SK-N-SH (cell line): ENCODE measurements around the gene RASGEF1C. TPM values are rescaled to one million over a fixed set of nuclear protein-coding genes. Genes with fewer than 3 reads are reported as not detected.

ENCODE experiments used
- CTCF ChIA-PET: fragments of 300-600, 350-600 bp; formaldehyde crosslinking; extraction: SDS; loops from one replicate; lab custom pipeline; 2021; lab: Yijun Ruan, JAX
- POLR2A ChIA-PET: fragments of 350-600 bp; sonication (Branson Sonifier 250); formaldehyde crosslinking; extraction: SDS; loops from one replicate; lab custom pipeline; 2020; ENCODE audit warnings: antibody characterized with exemption, inconsistent platforms; lab: Yijun Ruan, JAX
- DNase-seq: peaks from one replicate; pipeline ENCODE4 v3.0.0; 2012
- H2AFZ ChIP-seq: fragments of 200-600 bp; sonication (generic); 2 replicates; pipeline ENCODE4 v1.8.1; 2016; ENCODE audit warnings: antibody characterized with exemption, mild to moderate bottlenecking, low read depth
- H3F3A ChIP-seq: fragments of 200-600 bp; sonication (generic); replicated peaks from 2 replicates; pipeline ENCODE3; 2016; ENCODE audit warnings: antibody characterized with exemption, mild to moderate bottlenecking; ENCODE audit not compliant: insufficient read depth
- H3K27ac ChIP-seq, 2 experiments: fragments of 200-500 bp in 1 of 2; fragments of 200-600 bp in 1 of 2; sonication (Bioruptor generic) in 1 of 2; sonication (generic), shearing (Covaris generic) in 1 of 2; 2 replicates each; pipeline versions ENCODE4 v1.5.1 to v1.6.1; 2014 to 2016; ENCODE audit warnings: low read depth in 2 of 2, inconsistent platforms in 1 of 2, low read length in 1 of 2, mild to moderate bottlenecking in 1 of 2, mixed read lengths in 1 of 2
- H3K27me3 ChIP-seq: fragments of 200-600 bp; sonication (generic), shearing (Covaris generic); 2 replicates; pipeline ENCODE4 v1.6.1; 2016; ENCODE audit warnings: mixed run types; ENCODE audit not compliant: insufficient read depth
- H3K36me3 ChIP-seq, 2 experiments: fragments of 200-500 bp in 1 of 2; fragments of 200-600 bp in 1 of 2; sonication (Bioruptor generic) in 1 of 2; sonication (generic) in 1 of 2; replicated peaks in 1 of 2; 2 replicates each; pipeline versions ENCODE3 to v1.5.1; 2014 to 2016; ENCODE audit warnings: low read length in 1 of 2, mild to moderate bottlenecking in 1 of 2; ENCODE audit not compliant: insufficient read depth in 2 of 2, control insufficient read depth in 1 of 2
- H3K4me1 ChIP-seq, 2 experiments: fragments of 200-500 bp in 1 of 2; fragments of 200-600 bp in 1 of 2; sonication (Bioruptor generic) in 1 of 2; sonication (generic), shearing (Covaris generic) in 1 of 2; 2 replicates each; pipeline versions ENCODE4 v1.5.1 to v1.6.1; 2014 to 2016; ENCODE audit warnings: low read depth in 1 of 2, low read length in 1 of 2, mixed run types in 1 of 2; ENCODE audit not compliant: insufficient read depth in 2 of 2, control insufficient read depth in 1 of 2
- H3K4me2 ChIP-seq: fragments of 200-600 bp; sonication (generic), shearing (Covaris generic); 2 replicates; pipeline ENCODE4 v1.6.1; 2017; ENCODE audit warnings: mixed run types
- H3K4me3 ChIP-seq, 2 experiments: fragments of 200-500 bp in 1 of 2; fragments of 200-600 bp in 1 of 2; sonication (Bioruptor generic) in 1 of 2; sonication (generic), shearing (Covaris generic) in 1 of 2; 2 replicates each; pipeline versions ENCODE4 v1.5.1 to v1.8.1; 2014 to 2016; ENCODE audit warnings: low read depth in 2 of 2, inconsistent platforms in 1 of 2, low read length in 1 of 2, mild to moderate bottlenecking in 1 of 2, mixed read lengths in 1 of 2, moderate library complexity in 1 of 2
- H3K79me2 ChIP-seq: fragments of 200-600 bp; sonication (generic); 2 replicates; pipeline ENCODE4 v1.8.1; 2017; ENCODE audit warnings: mild to moderate bottlenecking; ENCODE audit not compliant: insufficient read depth
- H3K9ac ChIP-seq: fragments of 200-600 bp; sonication (generic); 2 replicates; pipeline ENCODE4 v1.6.1; 2017; ENCODE audit warnings: mixed run types
- H3K9me2 ChIP-seq: fragments of 200-600 bp; sonication (generic); 2 replicates; pipeline ENCODE4 v1.6.1; 2017; ENCODE audit warnings: mixed run types
- H3K9me3 ChIP-seq: fragments of 200-600 bp; sonication (generic); 2 replicates; pipeline ENCODE4 v1.6.1; 2017; ENCODE audit warnings: mixed run types, mild to moderate bottlenecking, moderate library complexity
- H4K20me1 ChIP-seq: fragments of 200-600 bp; sonication (generic); 2 replicates; pipeline ENCODE4 v1.6.1; 2017; ENCODE audit warnings: mild to moderate bottlenecking, mixed run types; ENCODE audit not compliant: insufficient read depth
- FOXM1 ChIP-seq: IDR thresholded peaks from 2 replicates; pipeline ENCODE4 v1.4.0; 2012; ENCODE audit warnings: low read depth, mild to moderate bottlenecking
- JUND ChIP-seq: IDR thresholded peaks from 2 replicates; pipeline ENCODE4 v1.4.0; 2012
- POLR2AphosphoS5 ChIP-seq: IDR thresholded peaks from 2 replicates; pipeline ENCODE4 v1.6.1; 2012; ENCODE audit warnings: low read depth, low read length
- REST ChIP-seq: IDR thresholded peaks from 2 replicates; pipeline ENCODE4 v1.6.1; 2012; ENCODE audit warnings: mild to moderate bottlenecking, low read depth, low read length, moderate library complexity
- RXRA ChIP-seq: IDR thresholded peaks from 2 replicates; pipeline ENCODE4 v1.4.0; 2012; ENCODE audit warnings: low read depth, mild to moderate bottlenecking, borderline replicate concordance
- TAF1 ChIP-seq: IDR thresholded peaks from 2 replicates; pipeline ENCODE4 v1.6.1; 2012; ENCODE audit warnings: low read depth, mild to moderate bottlenecking, low read length, moderate library complexity, borderline replicate concordance
- TCF12 ChIP-seq: IDR thresholded peaks from 2 replicates; pipeline ENCODE4 v1.4.0; 2012
- ZBTB33 ChIP-seq: IDR thresholded peaks from 2 replicates; pipeline ENCODE4 v1.4.0; 2012; ENCODE audit warnings: low read depth, borderline replicate concordance
- WGBS: methylation state at CpG from one replicate; pipeline ENCODE4 v1.1.6; 2017; ENCODE audit warnings: low lambda C conversion rate; 5-methylcytosine and 5-hydroxymethylcytosine counted together
- polyA plus RNA-seq, 3 experiments: library from polyadenylated mRNA; depleted of rRNA; stranded (reverse); fragments of >200 nt; gene quantifications; 2 replicates each; pipeline ENCODE4 v1.2.3, GENCODE V29; 2012

Gene RASGEF1C
- polyA plus RNA-seq, 1 of the 3 experiments (the other 2 are of a cell fraction) = not detected

- no peak for TF ChIP-seq REST
Measured at GRCh38 chr5:180116077-180116999, 92.7 kb downstream of the RASGEF1C start (continued).

GRCh38 chr5:180115326-180116076, 93.5 kb downstream of the RASGEF1C start:
- Histone ChIP-seq H3K4me2 (no peak overlapping the region), H3K9me2 (no peaks in the 10 kb centered on the region), H3K36me3 (no peaks in the 10 kb centered on the region), H3K9me3 (no peaks in the 10 kb centered on the region), H3F3A (no peaks in the 10 kb centered on the region), H3K27ac (no peak overlapping the region), H2AFZ (no peak overlapping the region), H4K20me1 (no peaks in the 10 kb centered on the region), H3K79me2 (no peaks in the 10 kb centered on the region), H3K27me3 (no peaks in the 10 kb centered on the region), H3K4me3 (no peak overlapping the region), H3K4me1 (no peaks in the 10 kb centered on the region), H3K9ac (no peak overlapping the region)
- ChIA-PET POLR2A (no interaction called here), CTCF (interaction anchor here (0.9 to 1.4 kb wide), 3 partner anchors 16 to 178 kb away, joined by 3 to 5 read pairs (median 3); no protein-coding TSS in a partner anchor)
- DNase-seq = peak; percentile 15
- 72% methylated on average over 10 of the region's 14 CpGs for WGBS
- TF ChIP-seq TAF1 = no peak
- TF ChIP-seq TCF12 = no peak
- TF ChIP-seq POLR2AphosphoS5 = no peak
- no peak for TF ChIP-seq FOXM1
- TF ChIP-seq RXRA = no peak

GRCh38 chr5:180114304-180115003, 94.6 kb downstream of the RASGEF1C start:
- no peaks in the 10 kb centered on the region for H3K9me3 ChIP-seq
- no peak overlapping the region for H3K9ac ChIP-seq
- DNase-seq = peak; percentile 16
- no peaks in the 10 kb centered on the region for H3K79me2 ChIP-seq
- POLR2A ChIA-PET = no interaction called here
- no peaks in the 10 kb centered on the region for H4K20me1 ChIP-seq
- H3K4me2 ChIP-seq = no peak overlapping the region
- H3K4me3 ChIP-seq = no peak overlapping the region
- no peaks in the 10 kb centered on the region for H3F3A ChIP-seq
- CTCF ChIA-PET = no interaction called here
- H3K27ac ChIP-seq = no peak overlapping the region
- no peaks in the 10 kb centered on the region for H3K36me3 ChIP-seq
- no peaks in the 10 kb centered on the region for H3K27me3 ChIP-seq
- no peaks in the 10 kb centered on the region for H3K9me2 ChIP-seq
- no peaks in the 10 kb centered on the region for H3K4me1 ChIP-seq
- whole genome bisulfite sequencing = 63% methylated on average over 22 of the region's 23 CpGs
- no peak overlapping the region for H2AFZ ChIP-seq
- TF ChIP-seq JUND (no peak), ZBTB33 (no peak), RXRA (no peak)
